Nephron progenitor cell (in vitro differentiated cells): ENCODE data around the gene SPATS2L.

Experiments used
- DNase-seq: peaks from one replicate; pipeline ENCODE4 v3.0.0; 2021
- H3K27ac Mint-ChIP-seq: 2 replicates; pipeline ENCODE4 v1.8.0; 2021; ENCODE audit warnings: mild to moderate bottlenecking, moderate library complexity, mixed read lengths
- H3K27me3 Mint-ChIP-seq: 2 replicates; pipeline ENCODE4 v1.8.0; 2021; ENCODE audit warnings: mild to moderate bottlenecking, low read depth, mixed read lengths; ENCODE audit not compliant: poor library complexity
- H3K36me3 Mint-ChIP-seq: 2 replicates; pipeline ENCODE4 v1.8.0; 2021; ENCODE audit warnings: low read depth, mixed read lengths
- H3K4me1 Mint-ChIP-seq: 2 replicates; pipeline ENCODE4 v1.8.0; 2021; ENCODE audit warnings: mixed read lengths
- H3K4me3 Mint-ChIP-seq: 2 replicates; pipeline ENCODE4 v1.8.0; 2021; ENCODE audit warnings: mild to moderate bottlenecking, moderate library complexity, mixed read lengths
- H3K9me3 Mint-ChIP-seq: 2 replicates; pipeline ENCODE4 v1.8.0; 2021; ENCODE audit warnings: mild to moderate bottlenecking, moderate library complexity, mixed read lengths
- CTCF ChIP-seq: fragments of 200-600 bp; sonication (generic); IDR thresholded peaks from 2 replicates; pipeline ENCODE4 v1.5.0; 2021; ENCODE audit warnings: antibody characterized with exemption

Gene SPATS2L

GRCh38 chr2:200336980-200337615 is 30.6 kb downstream of the SPATS2L start:
- Mint-ChIP-seq H3K4me1 (peaks cover 8% of the 10 kb centered on the region), H3K27ac (no peak overlapping the region), H3K27me3 (no peaks in the 10 kb centered on the region), H3K4me3 (no peak overlapping the region), H3K36me3 (peaks cover 14% of the 10 kb centered on the region), H3K9me3 (peaks cover 8% of the 10 kb centered on the region)
- DNase-seq, result no peak
- TF ChIP-seq CTCF, result no peak

GRCh38 chr2:200337621-200338020 is 31.1 kb downstream of the SPATS2L start:
- DNase-seq, result no peak
- TF ChIP-seq CTCF, result no peak
- H3K27ac Mint-ChIP-seq, result no peak overlapping the region
- H3K36me3 Mint-ChIP-seq, result peaks cover 14% of the 10 kb centered on the region
- H3K4me1 Mint-ChIP-seq, result peaks cover 8% of the 10 kb centered on the region
- no peak overlapping the region for H3K4me3 Mint-ChIP-seq
- H3K9me3 Mint-ChIP-seq, result peaks cover 8% of the 10 kb centered on the region
- H3K27me3 Mint-ChIP-seq, result no peaks in the 10 kb centered on the region

GRCh38 chr2:200338692-200339091 is 32.2 kb downstream of the SPATS2L start:
- Mint-ChIP-seq H3K9me3 (peaks cover 12% of the 10 kb centered on the region), H3K4me3 (no peak overlapping the region), H3K27me3 (no peaks in the 10 kb centered on the region), H3K27ac (no peak overlapping the region), H3K36me3 (peaks cover 13% of the 10 kb centered on the region), H3K4me1 (peaks cover 8% of the 10 kb centered on the region)
- TF ChIP-seq CTCF, result no peak
- DNase-seq, result no peak

DNA sequence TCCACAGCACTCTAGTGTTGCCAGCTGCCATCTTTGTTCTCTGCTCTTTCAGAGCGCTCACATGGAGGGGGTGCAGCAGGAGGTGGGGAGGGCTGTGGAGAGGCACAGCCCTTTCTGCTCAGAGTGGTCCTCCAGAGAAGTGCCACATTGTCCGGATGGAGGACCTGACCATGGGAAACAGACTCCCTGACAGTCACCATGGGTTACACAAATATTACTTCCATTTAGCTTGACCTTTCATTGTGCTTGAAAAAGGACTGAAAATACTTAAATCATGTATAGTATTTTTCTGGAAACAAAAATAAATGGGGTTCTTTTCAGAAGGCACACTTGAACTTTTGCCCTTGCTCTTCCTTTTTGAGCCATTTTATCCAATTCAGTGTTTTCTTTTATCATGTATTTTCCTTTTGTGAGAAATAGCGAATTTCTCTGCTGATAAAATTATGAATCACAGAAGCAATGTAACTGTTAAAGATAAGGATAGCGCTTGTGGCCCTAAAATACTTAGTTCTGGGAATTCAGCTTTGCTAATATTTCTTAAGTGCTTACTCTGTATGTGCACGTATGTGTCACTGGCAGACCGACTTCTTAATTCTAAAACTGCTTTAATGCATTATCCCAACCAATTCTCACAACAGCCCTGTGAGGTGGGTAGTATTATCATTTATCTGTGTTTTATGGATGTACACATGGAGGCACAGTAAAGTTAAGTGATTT is 34.2 kb downstream of the SPATS2L start:
- Mint-ChIP-seq H3K9me3 (peaks cover 21% of the 10 kb centered on the region), H3K27me3 (no peaks in the 10 kb centered on the region), H3K4me3 (no peak overlapping the region), H3K4me1 (peaks cover 8% of the 10 kb centered on the region), H3K36me3 (peaks cover 23% of the 10 kb centered on the region), H3K27ac (peak overlapping the region; percentile 64)
- DNase-seq, result no peak
- TF ChIP-seq CTCF, result no peak

- peaks cover 8% of the 10 kb centered on the region for H3K4me1 Mint-ChIP-seq
- no peak for TF ChIP-seq CTCF
- no peaks in the 10 kb centered on the region for H3K27me3 Mint-ChIP-seq
- peaks cover 23% of the 10 kb centered on the region for H3K36me3 Mint-ChIP-seq
- no peak for DNase-seq
- H3K27ac Mint-ChIP-seq, result no peak overlapping the region
- peaks cover 21% of the 10 kb centered on the region for H3K9me3 Mint-ChIP-seq
- no peak overlapping the region for H3K4me3 Mint-ChIP-seq
Measured at GRCh38 chr2:200341376-200341775, 34.9 kb downstream of the SPATS2L start.

DNA sequence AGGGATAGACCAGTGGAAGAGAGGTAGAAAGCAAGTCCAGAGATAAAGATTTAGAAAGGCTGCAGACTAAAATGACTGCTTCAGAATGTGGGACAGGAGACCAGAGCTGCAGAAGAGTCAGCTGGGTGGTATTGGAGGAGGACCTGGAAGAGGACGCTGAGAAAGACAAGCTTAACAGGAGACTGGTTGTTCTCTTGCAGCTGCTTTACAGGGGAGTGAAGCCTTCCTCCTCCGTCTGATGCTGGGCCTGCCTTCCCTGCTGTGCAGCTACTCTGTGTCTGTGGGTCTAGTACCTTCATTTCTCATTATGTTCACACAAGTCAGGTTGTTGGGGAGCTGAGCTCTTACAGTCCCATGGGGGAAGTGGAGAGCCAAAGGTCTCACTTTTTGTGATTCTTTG is 35.7 kb downstream of the SPATS2L start:
- Mint-ChIP-seq H3K4me3 (no peak overlapping the region), H3K27me3 (no peaks in the 10 kb centered on the region), H3K27ac (no peak overlapping the region), H3K4me1 (peaks cover 8% of the 10 kb centered on the region), H3K9me3 (peaks cover 21% of the 10 kb centered on the region), H3K36me3 (peaks cover 23% of the 10 kb centered on the region)
- DNase-seq, result no peak
- no peak for TF ChIP-seq CTCF
